GM18517 (cell line): ENCODE measurements around the gene DCN.

Experiments used
- ATAC-seq: cut with Tn5 transposase; IDR thresholded peaks from one replicate; pipeline ENCODE4 v1.9.1; 2021; ENCODE audit warnings: mild to moderate bottlenecking, moderate library complexity; ENCODE audit not compliant: unreplicated experiment

DCN gene

GRCh38 chr12:91140026-91140931 lies 42.3 kb downstream of the DCN start:
- ATAC-seq = no peak

- no peak for ATAC-seq
Measured at GRCh38 chr12:91139286-91139685, 43.3 kb downstream of the DCN start.

GRCh38 chr12:91138337-91138920 lies 44.2 kb downstream of the DCN start:
- no peak for ATAC-seq

- no peak for ATAC-seq
Measured at GRCh38 chr12:91133871-91134270, 48.7 kb downstream of the DCN start.

- no peak for ATAC-seq
Measured at GRCh38 chr12:91129662-91130362, 52.8 kb downstream of the DCN start.

- no peak for ATAC-seq
Measured at GRCh38 chr12:91127751-91128150, 54.9 kb downstream of the DCN start.

GRCh38 chr12:91127306-91127705 lies 55.3 kb downstream of the DCN start:
- no peak for ATAC-seq

GRCh38 chr12:91126516-91126915 lies 56.1 kb downstream of the DCN start:
- no peak for ATAC-seq

GRCh38 chr12:91123236-91123916 lies 59.2 kb downstream of the DCN start:
- no peak for ATAC-seq

GRCh38 chr12:91120781-91121180 lies 61.8 kb downstream of the DCN start:
- ATAC-seq = no peak

GRCh38 chr12:91119089-91119488 lies 63.5 kb downstream of the DCN start:
- no peak for ATAC-seq

- no peak for ATAC-seq
Measured at GRCh38 chr12:91113621-91114020, 69.0 kb downstream of the DCN start.

GRCh38 chr12:91111366-91112325 lies 71.0 kb downstream of the DCN start, which contains the start of gene LUM:
TSS of gene LUM (minus strand) at chr12:91111494. CDS start at chr12:91108979, 2,515 bp downstream.
- ATAC-seq = no peak

GRCh38 chr12:91110311-91110924 lies 72.2 kb downstream of the DCN start:
- ATAC-seq = no peak

- no peak for ATAC-seq
Measured at GRCh38 chr12:91109581-91110310, 72.9 kb downstream of the DCN start.

GRCh38 chr12:91109148-91109564 lies 73.5 kb downstream of the DCN start:
- ATAC-seq = peak; percentile 79

GRCh38 chr12:91108196-91108755 lies 74.3 kb downstream of the DCN start:
- ATAC-seq = no peak

GRCh38 chr12:91106283-91106682 lies 76.3 kb downstream of the DCN start:
- ATAC-seq = no peak
